UCSD-AML1 (cell line): ENCODE results near the gene COG1.

Experiments used
- DNase-seq: peaks from one replicate; lab custom pipeline; 2025; ENCODE audit not compliant: unreplicated experiment; lab: John Stamatoyannopoulos, UW

The COG1 gene

DNA sequence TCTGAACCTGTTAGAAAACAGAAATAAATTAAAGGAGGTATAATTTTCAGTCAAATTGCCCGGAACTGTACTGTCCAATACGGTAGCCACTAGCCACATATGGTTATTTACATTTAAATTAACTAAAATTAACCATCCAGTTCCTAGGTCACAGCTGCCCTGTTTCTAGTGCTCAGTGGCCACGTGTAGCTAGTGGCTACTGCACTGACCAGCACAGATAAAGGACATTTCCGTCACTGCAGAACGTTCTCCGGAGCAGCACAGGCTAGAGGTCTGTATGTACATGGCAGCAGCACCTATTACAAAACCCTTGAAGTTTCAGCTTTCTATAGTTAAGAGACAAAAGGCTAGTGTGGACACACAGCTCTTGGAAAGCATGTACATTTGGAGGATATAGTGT lies 35.1 kb downstream of the COG1 start:
- no peak for DNase-seq

DNA sequence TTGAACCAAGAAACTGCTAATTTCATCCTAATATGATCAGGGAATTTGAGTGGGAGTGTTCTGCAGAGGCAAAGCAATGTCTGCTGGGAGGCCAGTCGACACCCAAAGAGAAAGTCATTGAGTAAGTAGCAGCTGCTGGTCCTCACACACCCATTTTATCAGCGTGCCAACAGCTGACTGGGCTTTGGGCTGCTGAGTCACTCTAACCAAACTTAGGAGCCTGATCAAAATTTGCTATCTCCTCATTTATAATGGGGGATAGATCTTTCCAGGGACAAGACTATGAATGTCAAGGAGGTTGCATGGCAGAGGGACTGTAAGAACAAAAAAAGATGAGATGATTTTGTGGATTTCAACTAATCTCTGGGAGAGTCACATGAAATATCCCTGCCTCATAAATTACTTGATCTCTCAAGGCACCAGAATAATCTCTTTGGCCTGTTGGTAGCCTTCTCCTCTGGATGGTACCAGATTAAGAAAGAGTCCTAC lies 35.9 kb downstream of the COG1 start:
- DNase-seq, result peak; percentile 42

DNA sequence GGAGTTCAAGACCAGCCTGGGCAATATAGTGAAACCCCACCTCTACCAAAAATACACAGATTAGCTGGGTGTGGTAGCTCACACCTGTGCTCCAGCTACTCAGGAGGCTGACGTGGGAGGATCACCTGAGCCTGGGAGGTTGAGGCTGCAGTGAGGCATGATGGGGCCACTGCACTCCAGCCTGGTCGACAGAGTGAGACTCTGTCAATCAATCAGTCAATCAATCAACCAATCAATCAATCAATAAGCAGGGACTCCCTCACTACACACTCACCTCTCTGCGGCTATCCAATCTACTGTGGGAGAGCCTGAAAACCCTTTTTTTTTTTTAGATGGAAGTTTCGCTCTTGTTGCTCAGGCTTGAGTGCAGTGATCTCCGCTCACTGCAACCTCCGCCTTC lies 37.2 kb downstream of the COG1 start:
- DNase-seq, result no peak

DNA sequence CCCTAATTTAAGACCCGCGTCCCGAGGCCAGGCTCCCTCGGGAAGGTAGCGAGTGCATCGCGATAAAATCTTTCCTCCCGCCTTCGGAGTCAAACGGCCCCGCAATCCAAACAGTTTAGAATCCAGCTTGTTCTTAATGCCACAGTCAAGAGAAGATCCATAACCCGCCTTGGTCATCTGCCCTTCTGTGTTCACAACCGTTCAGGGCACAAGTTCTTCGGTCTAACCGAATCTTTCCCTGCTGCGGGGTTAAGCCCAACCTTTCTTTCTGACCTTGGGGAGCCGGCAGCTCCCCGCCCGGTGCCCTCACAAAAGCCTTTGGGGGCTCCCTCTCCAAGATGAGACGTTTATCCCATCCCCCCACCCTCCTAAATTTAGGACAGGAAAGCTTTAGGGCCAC lies 38.5 kb downstream of the COG1 start:
- no peak for DNase-seq

DNA sequence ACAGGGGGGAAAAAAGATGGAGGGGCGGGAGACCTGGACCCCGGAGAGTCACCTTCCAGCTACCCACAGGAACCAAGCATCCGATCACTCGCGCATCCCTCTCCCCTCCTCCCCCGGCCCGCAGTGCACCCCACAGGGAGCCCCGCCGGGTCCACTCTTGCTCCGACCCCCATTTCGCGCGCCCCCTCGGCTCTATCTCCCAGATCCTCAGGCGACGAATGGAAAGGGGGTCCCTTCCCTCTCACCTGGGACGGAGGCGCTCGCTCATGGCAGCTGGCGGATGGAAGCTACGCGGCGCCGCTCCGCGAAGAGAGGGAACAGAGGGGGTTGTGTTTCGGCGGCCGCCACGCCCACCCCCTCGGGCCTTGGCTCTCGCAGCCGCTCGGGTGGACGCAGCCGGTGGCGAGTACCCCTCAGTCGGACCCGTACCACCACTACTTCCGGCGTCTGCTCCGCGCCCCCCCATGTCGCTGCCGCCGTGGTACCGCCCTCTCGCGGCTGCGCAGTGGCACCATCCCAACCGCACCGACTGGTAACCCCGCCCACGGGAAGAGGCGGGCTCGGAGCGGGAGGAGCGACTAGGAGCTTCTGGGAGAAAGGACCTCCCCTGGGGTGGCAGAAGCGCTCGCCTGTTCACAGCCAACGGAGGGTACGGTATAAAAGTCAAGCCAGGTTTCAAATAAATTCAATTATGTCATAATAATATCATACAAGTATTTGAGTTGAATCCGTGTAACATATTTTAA lies 39.2 kb downstream of the COG1 start:
- peak; percentile 97 for DNase-seq

DNA sequence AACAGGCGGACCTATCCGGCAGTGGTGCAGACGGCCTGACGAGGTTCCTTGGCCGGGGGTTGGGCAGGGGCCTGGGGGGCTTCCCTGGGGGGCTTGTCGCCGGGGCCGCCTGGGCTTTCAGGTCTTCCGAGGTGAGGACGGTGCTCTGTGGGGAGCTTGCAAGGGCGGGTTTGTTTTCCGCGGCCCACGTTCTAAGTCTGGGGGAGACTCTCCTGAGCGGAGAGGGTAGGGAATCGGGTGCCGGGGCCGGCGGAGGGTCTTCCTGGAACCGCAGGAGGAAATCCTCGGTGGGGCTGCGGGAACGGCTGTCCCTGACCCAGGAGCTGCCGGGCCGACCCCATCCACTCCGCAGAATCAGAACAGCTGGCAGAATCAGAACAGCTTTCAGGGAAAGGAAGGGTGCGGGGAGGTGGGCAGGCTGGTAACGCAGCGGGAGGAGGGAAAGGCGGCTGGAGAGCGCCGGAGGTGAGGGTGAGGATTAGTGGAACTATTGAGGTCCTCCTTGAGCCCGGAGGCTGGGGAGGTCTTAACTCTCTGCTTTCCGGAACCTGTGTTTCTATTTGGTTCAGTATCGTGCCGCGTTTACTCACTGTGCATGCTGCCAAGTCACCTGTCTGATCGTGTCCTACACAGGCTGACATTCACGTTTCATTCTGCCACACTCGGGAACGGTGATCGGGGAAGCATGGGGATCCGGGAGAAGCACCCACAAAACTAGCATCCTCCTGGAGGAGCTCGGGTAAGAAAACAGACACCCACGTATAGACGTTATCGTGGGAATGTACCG lies 39.9 kb downstream of the COG1 start:
- DNase-seq, result peak; percentile 65

DNA sequence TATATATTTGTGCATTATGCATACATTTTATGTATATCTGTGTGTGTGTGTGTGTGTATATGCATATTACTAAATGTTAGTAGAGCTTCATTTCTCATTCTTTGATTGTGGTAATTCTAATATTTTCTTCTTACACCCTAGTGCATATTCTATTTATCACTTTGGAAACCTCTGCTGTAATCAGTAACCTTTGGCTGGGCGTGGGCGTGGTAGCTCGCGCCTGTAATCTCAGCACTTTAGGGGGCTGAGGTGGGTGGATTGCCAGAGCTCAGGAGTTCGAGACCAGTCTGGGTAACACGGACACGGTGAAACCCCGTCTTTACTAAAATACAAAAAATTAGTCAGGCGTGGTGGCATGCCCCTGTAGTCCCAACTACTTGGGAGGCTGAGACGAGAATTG lies 41.9 kb downstream of the COG1 start:
- DNase-seq, result no peak

DNA sequence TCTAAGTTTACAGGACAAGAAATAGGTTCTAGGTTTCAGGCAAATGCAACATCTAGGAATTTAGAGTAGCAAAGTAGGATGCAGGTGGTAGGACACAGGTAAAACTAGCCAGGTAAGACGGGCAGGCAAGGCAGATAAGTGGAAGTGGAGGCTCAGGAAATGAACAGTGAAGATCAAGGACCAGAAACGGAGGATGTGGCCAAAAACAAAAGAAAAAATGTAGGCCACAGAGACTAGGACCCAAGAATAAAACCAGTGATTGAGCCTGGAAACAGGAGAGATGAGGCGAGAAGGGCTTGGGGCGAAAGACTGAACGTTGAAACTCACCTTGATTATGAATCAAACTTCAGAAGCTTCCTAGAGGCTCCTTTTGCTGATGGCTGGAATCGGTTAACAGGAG lies 44.9 kb downstream of the COG1 start:
- no peak for DNase-seq

DNA sequence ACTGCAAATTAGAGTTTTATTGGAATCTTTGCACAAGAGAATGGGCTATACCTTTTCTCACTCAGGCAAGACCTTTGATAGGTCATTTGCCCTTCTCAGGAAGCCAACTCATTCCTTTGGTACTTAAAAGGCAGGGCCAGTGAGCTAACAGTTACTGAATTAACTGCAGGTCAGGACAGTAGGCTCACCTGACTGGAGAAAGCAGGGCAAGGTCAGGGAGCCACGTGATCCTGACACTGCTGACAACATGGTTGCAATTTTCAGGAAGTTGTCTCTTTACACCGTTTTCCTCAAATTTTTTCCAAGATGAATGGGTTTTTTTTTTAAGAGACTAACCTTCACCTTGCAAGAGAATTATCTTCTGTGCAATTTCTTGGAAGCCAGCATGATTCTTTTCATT lies 47.7 kb downstream of the COG1 start:
- no peak for DNase-seq

DNA sequence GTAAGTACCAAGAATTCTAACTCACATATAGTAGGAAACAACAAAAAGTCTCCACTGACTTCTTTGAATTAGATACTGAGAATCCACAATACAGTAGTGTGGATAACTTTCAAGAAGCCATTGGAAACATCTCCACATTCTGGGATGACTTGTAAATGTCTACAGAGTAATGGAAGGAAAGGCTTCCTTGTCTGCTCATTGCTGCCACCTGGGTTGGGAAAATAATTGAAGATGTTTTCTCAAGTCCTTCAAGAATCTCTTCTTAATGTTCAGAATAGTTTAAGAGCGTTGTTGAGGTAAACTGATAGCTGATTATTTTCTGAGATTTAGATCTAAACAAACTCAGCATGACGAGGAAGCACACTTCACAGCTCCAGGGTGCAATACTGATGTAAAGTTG lies 54.9 kb downstream of the COG1 start:
- DNase-seq, result no peak

DNA sequence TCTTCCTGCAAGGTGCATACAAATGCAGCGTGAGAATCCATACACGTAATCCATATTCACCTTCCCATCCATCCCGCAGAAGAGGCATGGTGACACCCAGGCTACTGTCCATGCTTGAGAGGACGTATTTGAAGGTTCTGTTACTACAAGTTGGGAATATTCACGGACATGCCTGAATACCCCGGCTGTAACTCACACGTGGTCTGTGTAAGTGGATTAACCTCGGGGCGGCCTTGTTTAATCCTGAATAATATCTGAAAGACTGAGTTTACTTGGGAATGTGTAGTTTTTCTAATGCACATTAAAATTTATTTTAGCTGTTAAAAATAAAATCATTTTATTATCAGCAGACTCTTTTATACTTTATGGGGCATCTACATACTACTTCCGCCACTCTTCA lies 55.7 kb downstream of the COG1 start:
- no peak for DNase-seq

DNA sequence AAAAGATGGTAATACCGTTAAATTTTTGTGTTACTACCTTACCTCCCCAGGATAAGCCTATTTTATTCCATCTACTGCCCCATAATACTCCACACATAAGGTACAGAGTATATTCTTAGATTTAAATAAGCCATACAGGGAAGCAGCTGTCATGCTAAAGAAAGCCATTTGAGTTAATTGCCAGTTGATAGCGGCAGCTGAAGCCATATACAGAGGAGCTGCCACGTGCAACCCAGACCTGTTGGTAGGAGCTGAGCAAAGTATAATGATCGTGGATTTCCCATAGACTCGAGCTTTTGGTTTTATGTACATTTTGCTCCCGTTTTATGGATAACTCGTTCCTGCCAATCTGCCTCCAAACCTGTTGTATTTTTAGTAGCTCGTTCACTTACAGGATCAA lies 56.8 kb downstream of the COG1 start:
- no peak for DNase-seq

DNA sequence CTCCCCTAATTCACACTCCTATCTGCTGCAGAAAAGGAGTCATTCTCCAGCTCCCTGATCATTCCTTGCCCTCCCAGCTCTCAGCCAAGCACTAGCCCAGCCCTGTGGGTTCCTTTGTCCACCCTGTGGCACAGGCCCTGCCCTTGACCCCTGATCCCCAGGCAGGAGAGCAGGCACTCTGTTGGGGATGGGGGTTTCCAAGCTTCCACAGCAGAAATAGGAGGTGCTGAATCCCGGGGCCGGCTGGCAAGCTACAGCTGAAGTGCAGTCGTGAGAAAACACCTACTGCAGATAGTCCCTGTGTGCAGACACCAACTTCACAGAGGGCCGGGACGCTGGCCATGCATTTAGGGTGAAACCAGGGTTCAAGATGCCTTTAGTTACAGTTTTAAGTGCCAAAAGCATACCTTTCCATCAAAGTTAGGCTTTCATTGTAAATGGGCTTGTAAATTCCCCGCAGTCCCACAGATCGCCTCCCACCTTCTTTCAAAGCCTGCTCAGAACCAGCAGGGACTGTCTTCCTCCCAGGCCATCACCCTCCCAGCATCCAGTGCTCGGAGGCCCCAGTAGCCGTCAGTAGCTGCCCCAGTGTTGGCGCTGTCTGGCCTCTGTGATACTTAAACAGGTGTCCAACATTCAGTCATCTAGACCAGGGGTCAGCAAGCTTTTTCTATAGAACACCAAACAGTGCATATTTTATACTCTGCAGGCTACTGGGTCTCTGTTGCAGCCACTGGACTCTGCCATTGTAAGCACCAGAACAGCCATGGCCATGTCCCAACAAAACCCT lies 58.2 kb downstream of the COG1 start:
- DNase-seq, result no peak

DNA sequence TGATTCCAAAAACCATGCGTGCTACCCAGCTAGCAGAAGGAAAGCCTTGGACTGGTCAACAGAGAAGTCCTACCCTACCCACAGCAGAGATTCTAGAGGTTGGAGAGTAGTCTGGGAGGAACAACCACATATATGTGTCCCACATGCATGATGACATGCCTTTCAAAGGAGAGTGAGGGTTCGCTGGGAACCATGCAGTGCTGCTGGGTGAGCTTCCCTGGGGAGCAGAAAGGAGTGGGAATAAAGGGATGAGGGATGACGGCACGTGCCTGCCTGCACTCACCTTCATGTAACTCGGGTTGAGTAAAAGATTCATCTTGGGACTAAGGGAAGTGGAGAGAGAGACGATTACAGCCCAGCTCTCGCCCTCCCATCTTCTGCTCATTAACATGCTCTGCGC lies 59.0 kb downstream of the COG1 start:
- no peak for DNase-seq

DNA sequence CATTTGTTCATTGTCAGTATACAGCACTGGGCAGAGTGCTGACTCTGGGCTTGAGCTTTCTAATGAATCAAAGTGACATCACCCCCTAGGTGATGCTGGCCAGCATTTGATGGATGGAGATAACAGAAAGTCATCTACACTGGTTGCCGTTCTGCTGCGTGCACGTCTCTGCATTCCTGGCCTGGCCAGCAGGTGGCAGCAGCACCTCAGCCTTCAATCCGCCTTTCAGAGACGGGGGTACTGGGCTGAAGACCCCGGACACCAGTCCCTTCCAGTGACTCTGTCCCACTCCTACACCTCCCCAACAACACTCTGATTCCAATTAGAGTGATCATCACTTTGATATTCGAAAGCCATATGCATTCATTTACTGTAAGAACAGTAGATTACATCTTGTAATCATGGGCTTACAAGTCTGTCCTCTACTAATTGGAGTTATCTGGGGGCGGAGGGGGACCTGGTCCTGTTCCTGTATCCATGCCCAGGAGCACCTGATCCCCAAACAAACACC lies 62.9 kb downstream of the COG1 start:
- DNase-seq, result peak; percentile 60

DNA sequence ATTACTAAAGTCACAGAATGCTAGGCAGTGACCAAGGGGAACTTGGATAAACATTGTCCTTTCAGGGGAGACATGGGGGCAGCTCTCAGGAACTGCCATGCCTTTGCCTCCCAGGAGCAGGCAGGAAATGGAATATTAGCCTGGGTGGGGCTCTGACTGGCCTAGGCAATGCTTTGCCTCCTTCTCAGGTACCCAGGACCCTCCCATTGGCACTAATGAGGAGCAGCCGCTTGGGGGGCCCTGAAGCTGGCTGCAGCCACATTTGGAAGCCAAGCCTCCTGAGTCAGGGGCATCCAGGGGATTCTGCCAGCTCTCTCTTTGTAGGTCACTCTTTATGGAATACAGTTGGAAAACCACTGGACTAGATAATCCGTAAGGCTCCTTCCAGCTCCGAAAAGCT lies 63.4 kb downstream of the COG1 start:
- DNase-seq, result no peak

DNA sequence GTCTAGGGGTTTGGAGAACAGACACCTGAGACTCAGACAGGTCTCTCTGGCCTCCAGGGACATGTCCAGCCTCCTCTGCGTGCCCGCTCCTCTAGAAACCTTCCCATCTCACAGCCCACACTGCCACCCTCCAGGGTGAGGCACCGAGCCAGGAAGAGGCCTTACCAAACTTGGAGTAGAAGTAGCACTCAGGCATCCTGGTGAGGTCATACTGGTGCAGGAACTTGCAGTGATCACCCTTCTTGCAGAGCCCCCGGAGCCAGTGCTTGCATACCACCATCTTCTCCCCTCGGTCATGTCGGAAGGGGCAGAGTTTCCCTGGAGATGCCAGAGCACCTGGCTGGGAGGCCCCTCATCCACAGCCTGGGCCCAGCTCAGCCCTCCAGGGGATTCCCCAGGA lies 64.7 kb downstream of the COG1 start:
- DNase-seq, result no peak
